Measurements from ENCODE around the gene PRRX1.

PRRX1 gene

DNA sequence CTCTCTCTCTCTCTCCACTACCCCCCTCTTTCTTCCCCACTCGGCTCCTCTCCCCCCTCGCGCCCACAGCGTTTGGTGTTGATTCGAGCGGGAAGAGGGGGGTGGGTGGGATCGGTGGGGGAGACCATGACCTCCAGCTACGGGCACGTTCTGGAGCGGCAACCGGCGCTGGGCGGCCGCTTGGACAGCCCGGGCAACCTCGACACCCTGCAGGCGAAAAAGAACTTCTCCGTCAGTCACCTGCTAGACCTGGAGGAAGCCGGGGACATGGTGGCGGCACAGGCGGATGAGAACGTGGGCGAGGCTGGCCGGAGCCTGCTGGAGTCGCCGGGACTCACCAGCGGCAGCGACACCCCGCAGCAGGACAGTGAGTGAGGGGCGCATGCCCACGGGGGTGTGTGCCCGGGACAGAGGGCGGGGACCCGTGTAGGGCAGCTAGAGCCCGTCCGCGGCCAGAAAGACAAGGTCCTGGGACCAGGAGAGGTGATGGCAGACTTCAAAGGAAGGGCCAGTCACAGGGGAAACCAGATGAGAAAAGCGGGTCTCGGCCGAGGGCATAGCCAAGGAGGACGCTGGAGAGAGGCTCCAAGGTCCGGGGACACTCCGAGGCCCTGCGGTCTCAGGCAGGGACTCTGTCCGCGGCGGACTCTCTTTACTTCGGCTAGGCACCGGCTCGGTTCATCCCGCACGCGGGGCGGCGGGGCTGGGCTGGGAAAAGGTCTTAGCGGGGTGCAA is at the start of gene PRRX1:
TSS of gene PRRX1 (plus strand) at position 39 of the 735 bp plus-strand sequence. CDS start at position 127, 88 bp downstream.
- no peak for TF ChIP-seq CTCF (IDR thresholded peaks at IDR 0.05; ENCODE audit: control extremely low read depth, extremely low read depth, low read depth, missing control alignments)
- CTCF ChIA-PET: interaction anchor here (1.2 kb wide), 1 partner anchor 11 kb away, joined by 3 read pairs; no protein-coding TSS in a partner anchor
- POLR2A ChIA-PET: no interaction called here
- no peak for DNase-seq (ENCODE audit: extremely low spot score)

DNA sequence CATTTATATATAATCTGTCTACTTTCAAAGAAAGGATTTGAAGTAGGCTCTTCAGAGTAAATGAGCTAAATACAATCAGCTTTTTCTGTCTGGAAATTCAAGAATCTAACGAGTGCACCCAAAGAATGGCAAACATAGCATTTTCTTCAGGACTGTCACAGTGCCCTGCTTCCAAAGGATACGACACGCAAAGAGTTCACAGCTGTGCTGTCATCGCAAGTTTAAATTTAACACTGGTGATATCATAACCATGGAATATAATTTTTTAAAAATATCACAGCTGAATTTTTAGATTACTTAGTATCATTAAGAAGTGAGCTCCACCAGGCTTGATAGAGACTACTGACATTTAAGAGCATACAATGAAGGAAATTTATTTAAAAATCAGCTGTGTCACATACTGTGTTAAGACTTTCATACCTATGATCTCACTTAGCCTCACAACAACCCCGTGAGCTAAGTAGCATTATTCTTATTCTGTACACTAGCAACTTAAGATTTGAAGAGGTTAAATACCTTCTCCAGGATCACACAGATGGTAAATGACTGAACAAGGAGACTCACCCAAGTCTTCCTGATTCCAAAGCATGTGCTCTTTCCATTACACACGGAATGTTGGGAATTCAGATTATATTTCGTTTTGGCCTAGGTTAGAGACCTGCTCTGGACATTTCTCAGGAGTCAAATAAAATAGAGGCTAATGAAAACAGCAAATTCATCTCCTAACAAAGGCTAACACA is 46.2 kb upstream of the PRRX1 start:
- no peak for DNase-seq (ENCODE audit: extremely low spot score)
- POLR2A ChIA-PET: no interaction called here
- no peak for TF ChIP-seq CTCF (IDR thresholded peaks at IDR 0.05; ENCODE audit: control extremely low read depth, extremely low read depth, low read depth, missing control alignments)
- CTCF ChIA-PET: interaction anchor here (1.4 kb wide), 1 partner anchor 21 kb away, joined by 4 read pairs; no protein-coding TSS in a partner anchor

GRCh38 chr1:170618421-170618820 is 45.5 kb upstream of the PRRX1 start:
- no peak for DNase-seq (ENCODE audit: extremely low spot score)
- ChIA-PET POLR2A (no interaction called here), CTCF (no interaction called here)

GRCh38 chr1:170619241-170620028 is 44.5 kb upstream of the PRRX1 start:
- POLR2A ChIA-PET: no interaction called here
- no peak for TF ChIP-seq CTCF (IDR thresholded peaks at IDR 0.05; ENCODE audit: control extremely low read depth, extremely low read depth, low read depth, missing control alignments)
- DNase-seq (ENCODE audit: extremely low spot score): no peak
- CTCF ChIA-PET: no interaction called here

More at GRCh38 chr1:170618421-170618820, 45.5 kb upstream of the PRRX1 start:
- TF ChIP-seq CTCF (IDR thresholded peaks at IDR 0.05; ENCODE audit: control extremely low read depth, extremely low read depth, low read depth, missing control alignments): no peak

DNA sequence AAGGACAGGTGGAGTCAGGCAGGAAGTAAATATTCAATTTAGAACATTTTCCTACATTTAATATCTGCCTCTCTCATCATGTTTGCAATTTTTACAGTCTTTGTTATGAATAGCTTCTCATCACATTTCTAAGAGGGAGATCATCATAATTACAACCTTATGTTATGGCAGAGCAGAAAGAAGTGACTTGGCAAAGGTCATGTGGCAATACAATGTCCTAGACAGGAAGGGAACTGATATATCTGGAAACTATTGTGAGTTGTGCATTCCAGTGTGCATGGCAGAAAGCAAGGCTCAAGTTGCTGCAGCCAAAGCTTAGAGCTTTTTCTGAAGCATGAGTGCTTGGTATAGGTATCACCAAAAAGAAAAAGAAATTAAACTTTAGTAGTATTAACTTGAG is 43.8 kb upstream of the PRRX1 start:
- CTCF ChIA-PET: no interaction called here
- no peak for TF ChIP-seq CTCF (IDR thresholded peaks at IDR 0.05; ENCODE audit: control extremely low read depth, extremely low read depth, low read depth, missing control alignments)
- POLR2A ChIA-PET: no interaction called here
- no peak for DNase-seq (ENCODE audit: extremely low spot score)

DNA sequence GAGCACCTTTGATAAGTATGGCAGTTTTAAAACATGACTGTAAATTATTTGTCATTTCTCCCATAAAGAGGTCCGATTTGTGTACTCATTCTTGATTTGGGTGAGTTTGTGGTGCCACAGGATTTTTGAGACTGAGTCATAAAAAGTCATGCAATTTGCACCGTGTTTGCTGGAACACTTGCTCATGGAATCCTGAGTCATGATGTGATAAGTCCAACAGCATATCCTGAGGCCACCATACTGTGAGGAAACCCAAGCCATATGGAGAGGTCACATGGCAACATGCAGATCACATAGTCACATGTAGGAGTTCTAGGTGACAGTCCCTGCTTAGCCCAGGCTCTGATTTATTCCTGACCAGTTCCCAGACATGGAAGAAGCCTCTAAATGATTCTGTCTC is 40.8 kb upstream of the PRRX1 start:
- no peak for DNase-seq (ENCODE audit: extremely low spot score)
- ChIA-PET CTCF (no interaction called here), POLR2A (no interaction called here)
- TF ChIP-seq CTCF (IDR thresholded peaks at IDR 0.05; ENCODE audit: control extremely low read depth, extremely low read depth, low read depth, missing control alignments): no peak

All from GM10248 (cell line).